Thyroid gland (tissue), 4 donors: Measurements from ENCODE around the gene SIRPD. TPM values are rescaled to one million over a fixed set of nuclear protein-coding genes. Genes with fewer than 3 reads are reported as not detected.

ENCODE experiments used
- DNase-seq, 2 donors: peaks; one replicate each; pipeline ENCODE4 v3.0.0-alpha.2; 2019
- H3K27ac ChIP-seq, 3 donors: fragments of 200-600 bp; sonication (generic); 1 replicate in 2 of 3; 2 replicates in 1 of 3; pipeline ENCODE4 v1.5.1; 2016 to 2019; ENCODE audit warnings: mild to moderate bottlenecking in 1 of 3, moderate library complexity in 1 of 3
- H3K27me3 ChIP-seq: fragments of 200-600 bp; sonication (generic); one replicate; pipeline ENCODE4 v1.5.1; 2019
- H3K36me3 ChIP-seq, 2 donors: fragments of 200-600 bp; sonication (generic); one replicate each; pipeline ENCODE4 v1.5.1; 2016 to 2019
- H3K4me1 ChIP-seq, 2 donors: fragments of 200-600 bp; sonication (generic); one replicate each; pipeline ENCODE4 v1.5.1; 2017 to 2019
- H3K4me3 ChIP-seq, 3 donors: fragments of 200-600 bp; sonication (generic); replicated peaks in 1 of 3; 1 replicate in 2 of 3; 2 replicates in 1 of 3; pipeline ENCODE4 v1.5.1; 2016; ENCODE audit warnings: mild to moderate bottlenecking in 1 of 3
- H3K9me3 ChIP-seq: fragments of 200-600 bp; sonication (generic); one replicate; pipeline ENCODE4 v1.5.1; 2017
- POLR2A ChIP-seq, 2 donors: fragments of 450-650 bp; IDR thresholded peaks; one replicate each; pipeline ENCODE4 v1.6.1; 2017; ENCODE audit warnings: antibody characterized with exemption in 2 of 2, mild to moderate bottlenecking in 2 of 2, moderate library complexity in 1 of 2
- WGBS, 2 donors: methylation state at CpG; one replicate each; pipeline ENCODE4 v1.1.5; 2017; 5-methylcytosine and 5-hydroxymethylcytosine counted together
- intact Hi-C: fragments of 100-400 bp; cut with DNase I; formaldehyde crosslinking; loops from one replicate; pipeline ENCODE4 v1.15.1; 2023
- total RNA-seq, 4 donors: library from RNA; depleted of rRNA; stranded (reverse); fragments of >200 nt; gene quantifications; one replicate each; pipeline ENCODE4 v1.2.3, GENCODE V29; 2016
- TF ChIP-seq, protein P1 (sequence below), 6 experiments: fragments of 200-600 bp in 3 of 6; fragments of 450-650 bp in 3 of 6; sonication (generic) in 3 of 6; IDR thresholded peaks; one replicate each; pipeline ENCODE4 v1.5.1; 2016 to 2019; ENCODE audit warnings: antibody characterized with exemption in 6 of 6, mild to moderate bottlenecking in 2 of 6, inconsistent platforms in 1 of 6, moderate library complexity in 1 of 6

Gene SIRPD
- not detected for total RNA-seq

GRCh38 chr20:1557605-1558004 lies at the start of gene SIRPD:
SIRPD (minus strand) TSS chr20:1557705; CDS start chr20:1557653, 52 bp downstream.
- intact Hi-C loops: no loop called here
- DNase-seq: no peak
- WGBS, 2 donors: 76 to 79% methylated on average over 2 of the region's 2 CpGs
- no peak for TF ChIP-seq POLR2A (IDR thresholded peaks at IDR 0.05)
- TF ChIP-seq, protein P1, sequence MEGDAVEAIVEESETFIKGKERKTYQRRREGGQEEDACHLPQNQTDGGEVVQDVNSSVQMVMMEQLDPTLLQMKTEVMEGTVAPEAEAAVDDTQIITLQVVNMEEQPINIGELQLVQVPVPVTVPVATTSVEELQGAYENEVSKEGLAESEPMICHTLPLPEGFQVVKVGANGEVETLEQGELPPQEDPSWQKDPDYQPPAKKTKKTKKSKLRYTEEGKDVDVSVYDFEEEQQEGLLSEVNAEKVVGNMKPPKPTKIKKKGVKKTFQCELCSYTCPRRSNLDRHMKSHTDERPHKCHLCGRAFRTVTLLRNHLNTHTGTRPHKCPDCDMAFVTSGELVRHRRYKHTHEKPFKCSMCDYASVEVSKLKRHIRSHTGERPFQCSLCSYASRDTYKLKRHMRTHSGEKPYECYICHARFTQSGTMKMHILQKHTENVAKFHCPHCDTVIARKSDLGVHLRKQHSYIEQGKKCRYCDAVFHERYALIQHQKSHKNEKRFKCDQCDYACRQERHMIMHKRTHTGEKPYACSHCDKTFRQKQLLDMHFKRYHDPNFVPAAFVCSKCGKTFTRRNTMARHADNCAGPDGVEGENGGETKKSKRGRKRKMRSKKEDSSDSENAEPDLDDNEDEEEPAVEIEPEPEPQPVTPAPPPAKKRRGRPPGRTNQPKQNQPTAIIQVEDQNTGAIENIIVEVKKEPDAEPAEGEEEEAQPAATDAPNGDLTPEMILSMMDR (IDR thresholded peaks at IDR 0.05): no peak
- no peaks in the 10 kb centered on the region for H3K27me3 ChIP-seq
- no peaks in the 10 kb centered on the region for H3K9me3 ChIP-seq
- H3K36me3 ChIP-seq: no peaks in the 10 kb centered on the region
- no peak within 1 kb of the TSS for H3K4me3 ChIP-seq
- H3K4me1 ChIP-seq: no peaks in the 10 kb centered on the region
- no peak within 1 kb of the TSS for H3K27ac ChIP-seq

DNA sequence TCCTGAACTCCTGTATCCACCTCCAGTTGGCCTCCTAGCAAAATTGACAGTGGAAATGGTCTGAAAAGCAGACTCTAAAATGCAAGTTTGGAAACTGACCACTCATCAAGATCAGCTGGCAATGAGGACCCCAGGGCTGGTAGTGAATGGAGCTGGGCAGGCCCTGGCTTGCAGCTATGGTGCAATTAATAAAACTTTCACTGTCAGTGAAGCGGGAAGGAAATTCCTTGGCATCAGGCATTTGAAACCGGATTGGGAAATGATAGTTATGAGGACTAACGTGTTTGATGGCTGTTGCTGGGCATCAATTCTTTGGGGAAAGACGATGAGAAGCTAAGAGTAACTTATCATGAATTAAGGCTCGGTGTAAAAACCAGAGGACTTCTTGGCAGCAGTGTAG lies 43.2 kb upstream of the SIRPD start:
- no peaks in the 10 kb centered on the region for H3K27me3 ChIP-seq
- intact Hi-C loops: no loop called here
- H3K9me3 ChIP-seq: no peaks in the 10 kb centered on the region
- no peak for DNase-seq
- no peak for TF ChIP-seq POLR2A (IDR thresholded peaks at IDR 0.05)
- TF ChIP-seq, protein P1 (IDR thresholded peaks at IDR 0.05): no peak
- 78% methylated on average over 5 of the region's 5 CpGs; no CpG with 5 or more reads in 1 of the 2 donors for WGBS, 2 donors
- no peak overlapping the region for H3K27ac ChIP-seq
- no peaks in the 10 kb centered on the region for H3K36me3 ChIP-seq
- no peak overlapping the region for H3K4me3 ChIP-seq
- no peaks in the 10 kb centered on the region for H3K4me1 ChIP-seq

DNA sequence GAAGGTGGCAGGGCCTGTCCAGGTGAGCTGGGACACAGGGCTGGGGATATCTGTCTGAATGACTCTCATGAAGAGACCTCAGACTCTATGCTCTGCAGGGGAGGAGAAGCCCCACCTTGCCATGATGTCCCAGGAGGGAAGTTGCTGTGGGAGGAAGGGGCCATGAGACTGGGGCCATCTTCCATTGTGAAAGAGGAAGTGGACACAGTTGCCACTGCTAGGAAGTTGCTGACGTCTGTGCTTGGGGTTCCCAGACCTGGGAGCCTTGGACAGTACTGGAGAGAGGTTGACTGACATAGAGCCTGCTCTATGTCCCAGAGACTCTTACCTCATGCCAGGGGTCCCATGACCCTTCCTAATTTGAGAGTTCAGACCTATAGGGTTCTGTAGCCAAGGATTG lies 37.8 kb upstream of the SIRPD start:
- H3K36me3 ChIP-seq: no peaks in the 10 kb centered on the region
- no peak overlapping the region for H3K27ac ChIP-seq
- no peak overlapping the region for H3K4me3 ChIP-seq
- DNase-seq: no peak
- TF ChIP-seq, protein P1 (IDR thresholded peaks at IDR 0.05): no peak
- no peak for TF ChIP-seq POLR2A (IDR thresholded peaks at IDR 0.05)
- no peaks in the 10 kb centered on the region for H3K27me3 ChIP-seq
- H3K9me3 ChIP-seq: no peaks in the 10 kb centered on the region
- H3K4me1 ChIP-seq: no peaks in the 10 kb centered on the region
- intact Hi-C loops: no loop called here
- WGBS, 2 donors: no CpG with 5 or more reads among the region's 1 CpG

DNA sequence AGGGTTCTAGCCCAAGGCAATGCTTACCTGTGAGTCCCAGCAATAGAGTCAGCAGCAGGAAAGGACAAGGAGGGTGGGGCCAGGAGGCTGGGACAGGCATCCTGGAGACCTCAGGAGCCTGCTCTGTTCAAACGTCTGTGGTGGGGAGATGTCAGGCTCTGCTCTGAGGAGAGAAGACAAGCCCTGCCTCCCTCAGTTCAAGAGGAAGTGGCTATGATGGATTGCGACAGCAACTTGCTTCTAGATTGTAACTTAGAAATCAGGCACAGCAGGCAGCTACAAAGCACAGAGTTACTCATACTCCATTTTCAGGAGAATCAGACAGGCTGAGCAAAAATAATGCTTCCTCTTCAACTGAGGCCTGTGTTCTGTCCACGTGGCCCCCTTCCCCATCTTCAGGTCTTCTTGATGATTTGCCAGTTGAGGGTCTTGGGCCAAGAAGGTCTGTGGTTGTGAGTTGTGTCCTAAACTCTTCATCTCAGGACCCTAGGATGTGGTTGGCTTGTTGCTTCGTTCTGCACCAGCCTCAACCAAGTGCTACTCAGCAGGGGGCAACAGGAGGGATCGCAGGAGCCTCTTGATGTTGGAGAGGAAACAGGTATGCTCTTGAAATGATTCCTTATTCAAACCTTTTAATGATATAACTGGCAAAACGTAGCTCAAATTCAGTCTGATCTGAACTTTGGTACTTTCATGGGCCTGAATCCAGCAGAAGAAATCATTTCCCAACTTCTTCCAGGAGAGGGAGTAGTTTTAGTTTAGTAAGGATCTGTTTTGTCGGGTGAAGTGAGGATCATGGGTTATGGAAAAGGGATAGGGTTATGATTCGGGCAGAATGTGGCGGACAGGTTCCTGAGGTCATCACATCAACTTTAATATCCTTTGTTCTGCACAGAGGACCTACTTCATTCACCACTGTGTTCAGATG lies 31.3 kb upstream of the SIRPD start:
- H3K4me1 ChIP-seq: no peaks in the 10 kb centered on the region
- H3K4me3 ChIP-seq: no peak overlapping the region
- no peaks in the 10 kb centered on the region for H3K27me3 ChIP-seq
- H3K9me3 ChIP-seq: no peaks in the 10 kb centered on the region
- H3K27ac ChIP-seq: no peak overlapping the region
- DNase-seq: no peak
- TF ChIP-seq POLR2A (IDR thresholded peaks at IDR 0.05): no peak
- TF ChIP-seq, protein P1 (IDR thresholded peaks at IDR 0.05): no peak
- 48% methylated on average over 9 of the region's 9 CpGs; no CpG with 5 or more reads in 1 of the 2 donors for WGBS, 2 donors
- intact Hi-C loops: no loop called here
- no peaks in the 10 kb centered on the region for H3K36me3 ChIP-seq
